ENCODE measurements around the gene SH3BGRL. TPM values are rescaled to one million over a fixed set of nuclear protein-coding genes. Genes with fewer than 3 reads are reported as not detected.

SH3BGRL gene
- total RNA-seq, 1 experiment from 2014 or later = 54.4 TPM

- no peak overlapping the region for H3K27ac ChIP-seq (ENCODE audit: low read depth, low read length, poor library complexity, severe bottlenecking)
- H3K27me3 ChIP-seq (replicated peaks; ENCODE audit: insufficient read depth, low read depth, low read length, poor library complexity) = no peaks in the 10 kb centered on the region
- intact Hi-C loops (cut with micrococcal nuclease; ENCODE audit: unreplicated experiment) = no loop called here
- POLR2A ChIA-PET (ENCODE audit: low non-redundant PET) = no interaction called here
- CTCF ChIA-PET = no interaction called here
- no peak for DNase-seq (ENCODE audit: low spot score)
- no peak overlapping the region for H3K4me3 ChIP-seq (ENCODE audit: low read depth, low read length, poor library complexity, severe bottlenecking)
- H3K4me1 ChIP-seq (ENCODE audit: insufficient read depth, low read length, poor library complexity, severe bottlenecking) = no peaks in the 10 kb centered on the region
- H3K9me3 ChIP-seq (ENCODE audit: low read depth, low read length, poor library complexity, severe bottlenecking) = no peaks in the 10 kb centered on the region
- TF ChIP-seq EZH2 (IDR thresholded peaks at IDR 0.05; ENCODE audit: borderline replicate concordance, low read depth, low read length, poor library complexity, severe bottlenecking) = no peak
- TF ChIP-seq CTCF (conservative IDR thresholded peaks at IDR 0.05; ENCODE audit: low read depth, low read length) = no peak
- no TSS peak for BruUV-seq (replicated peaks)
- H3K36me3 ChIP-seq (ENCODE audit: insufficient read depth, low read length, poor library complexity, severe bottlenecking) = no peaks in the 10 kb centered on the region
Measured at GRCh38 chrX:81229229-81229628, 27.3 kb downstream of the SH3BGRL start.

GRCh38 chrX:81229901-81230300 lies 28.0 kb downstream of the SH3BGRL start:
- DNase-seq (ENCODE audit: low spot score) = no peak
- TF ChIP-seq EZH2 (IDR thresholded peaks at IDR 0.05; ENCODE audit: borderline replicate concordance, low read depth, low read length, poor library complexity, severe bottlenecking) (no peak), CTCF (conservative IDR thresholded peaks at IDR 0.05; ENCODE audit: low read depth, low read length) (no peak)
- H3K9me3 ChIP-seq (ENCODE audit: low read depth, low read length, poor library complexity, severe bottlenecking) = no peaks in the 10 kb centered on the region
- ChIA-PET CTCF (no interaction called here), POLR2A (ENCODE audit: low non-redundant PET) (no interaction called here)
- no peaks in the 10 kb centered on the region for H3K36me3 ChIP-seq (ENCODE audit: insufficient read depth, low read length, poor library complexity, severe bottlenecking)
- H3K27ac ChIP-seq (ENCODE audit: low read depth, low read length, poor library complexity, severe bottlenecking) = no peak overlapping the region
- BruUV-seq (replicated peaks) = no TSS peak
- no peak overlapping the region for H3K4me3 ChIP-seq (ENCODE audit: low read depth, low read length, poor library complexity, severe bottlenecking)
- intact Hi-C loops (cut with micrococcal nuclease; ENCODE audit: unreplicated experiment) = no loop called here
- H3K27me3 ChIP-seq (replicated peaks; ENCODE audit: insufficient read depth, low read depth, low read length, poor library complexity) = no peaks in the 10 kb centered on the region
- H3K4me1 ChIP-seq (ENCODE audit: insufficient read depth, low read length, poor library complexity, severe bottlenecking) = no peaks in the 10 kb centered on the region

GRCh38 chrX:81231476-81231875 lies 29.6 kb downstream of the SH3BGRL start:
- H3K27me3 ChIP-seq (replicated peaks; ENCODE audit: insufficient read depth, low read depth, low read length, poor library complexity) = no peaks in the 10 kb centered on the region
- no peak for DNase-seq (ENCODE audit: low spot score)
- CTCF ChIA-PET = no interaction called here
- intact Hi-C loops (cut with micrococcal nuclease; ENCODE audit: unreplicated experiment) = no loop called here
- TF ChIP-seq CTCF (conservative IDR thresholded peaks at IDR 0.05; ENCODE audit: low read depth, low read length) = no peak
- no peak for TF ChIP-seq EZH2 (IDR thresholded peaks at IDR 0.05; ENCODE audit: borderline replicate concordance, low read depth, low read length, poor library complexity, severe bottlenecking)
- BruUV-seq (replicated peaks) = no TSS peak
- POLR2A ChIA-PET (ENCODE audit: low non-redundant PET) = no interaction called here
- no peak overlapping the region for H3K4me3 ChIP-seq (ENCODE audit: low read depth, low read length, poor library complexity, severe bottlenecking)
- no peaks in the 10 kb centered on the region for H3K36me3 ChIP-seq (ENCODE audit: insufficient read depth, low read length, poor library complexity, severe bottlenecking)
- no peaks in the 10 kb centered on the region for H3K4me1 ChIP-seq (ENCODE audit: insufficient read depth, low read length, poor library complexity, severe bottlenecking)
- H3K9me3 ChIP-seq (ENCODE audit: low read depth, low read length, poor library complexity, severe bottlenecking) = no peaks in the 10 kb centered on the region
- H3K27ac ChIP-seq (ENCODE audit: low read depth, low read length, poor library complexity, severe bottlenecking) = no peak overlapping the region

All from A673 (cell line).